HUES64 (cell line): ENCODE measurements around the gene GABRB3.

Source experiments
- H3K27ac ChIP-seq: 2 replicates; pipeline ENCODE4 v1.7.0; 2013; ENCODE audit warnings: low read depth, low read length, inconsistent platforms
- H3K27me3 ChIP-seq: 2 replicates; pipeline ENCODE4 v1.6.1; 2013; ENCODE audit warnings: mild to moderate bottlenecking, low read length; ENCODE audit not compliant: insufficient read depth
- H3K36me3 ChIP-seq: 2 replicates; pipeline ENCODE4 v1.6.1; 2013; ENCODE audit warnings: mild to moderate bottlenecking, low read length; ENCODE audit not compliant: insufficient read depth
- H3K4me1 ChIP-seq: 2 replicates; pipeline ENCODE4 v1.6.1; 2013; ENCODE audit warnings: mild to moderate bottlenecking, low read length, moderate library complexity; ENCODE audit not compliant: insufficient read depth
- H3K4me3 ChIP-seq: 2 replicates; pipeline ENCODE4 v1.5.1; 2013; ENCODE audit warnings: mild to moderate bottlenecking, low read length, moderate library complexity
- H3K9ac ChIP-seq: 2 replicates; pipeline ENCODE4 v1.6.1; 2013; ENCODE audit warnings: mild to moderate bottlenecking, low read depth, low read length
- H3K9me3 ChIP-seq: 2 replicates; pipeline ENCODE4 v1.6.1; 2013; ENCODE audit warnings: low read depth, low read length; ENCODE audit not compliant: insufficient read depth
- WGBS: fragments of 150-250, 120-280 bp; methylation state at CpG from one replicate; pipeline ENCODE4 v1.1.7; 2013; ENCODE audit warnings: missing lambda C conversion rate; 5-methylcytosine and 5-hydroxymethylcytosine counted together

Gene GABRB3

GRCh38 chr15:26551473-26551872 is 221.4 kb downstream of the GABRB3 start:
- H3K4me3 ChIP-seq = no peak overlapping the region
- peaks cover 30% of the 10 kb centered on the region for H3K36me3 ChIP-seq
- H3K4me1 ChIP-seq = no peaks in the 10 kb centered on the region
- 96% methylated on average over 9 of the region's 9 CpGs for WGBS
- H3K9ac ChIP-seq = no peak overlapping the region
- no peaks in the 10 kb centered on the region for H3K9me3 ChIP-seq
- H3K27me3 ChIP-seq = no peaks in the 10 kb centered on the region
- H3K27ac ChIP-seq = no peak overlapping the region

DNA sequence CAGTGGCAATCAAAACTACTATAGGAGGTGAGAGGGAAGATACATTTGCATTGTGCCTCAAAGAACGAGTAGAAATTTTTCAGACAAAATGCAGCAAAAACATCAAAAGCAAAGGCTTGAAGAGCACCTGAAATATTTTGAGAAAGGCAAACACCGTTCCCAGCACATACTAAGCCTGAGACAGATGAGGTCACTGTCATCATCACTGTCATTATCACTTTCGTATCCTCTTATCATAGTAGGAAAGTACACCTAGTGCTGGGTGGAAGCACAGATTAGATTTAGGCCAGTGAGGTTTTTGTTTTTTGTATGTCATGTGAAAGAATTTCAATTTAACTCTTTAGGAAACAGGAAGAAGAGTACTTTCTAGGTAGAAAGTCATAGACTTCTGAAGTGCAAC is 222.0 kb downstream of the GABRB3 start:
- no peaks in the 10 kb centered on the region for H3K9me3 ChIP-seq
- peaks cover 36% of the 10 kb centered on the region for H3K36me3 ChIP-seq
- no peak overlapping the region for H3K4me3 ChIP-seq
- H3K27ac ChIP-seq = no peak overlapping the region
- no peaks in the 10 kb centered on the region for H3K4me1 ChIP-seq
- no peaks in the 10 kb centered on the region for H3K27me3 ChIP-seq
- 93% methylated on average over 2 of the region's 3 CpGs for WGBS
- no peak overlapping the region for H3K9ac ChIP-seq

- Histone ChIP-seq H3K9me3 (no peaks in the 10 kb centered on the region), H3K27ac (no peak overlapping the region), H3K36me3 (no peaks in the 10 kb centered on the region), H3K4me3 (no peak overlapping the region), H3K4me1 (no peaks in the 10 kb centered on the region), H3K9ac (no peak overlapping the region), H3K27me3 (no peaks in the 10 kb centered on the region)
- WGBS = 98% methylated on average over 2 of the region's 2 CpGs
These were observed 235.2 kb downstream of the GABRB3 start for GRCh38 chr15:26537663-26538062.

DNA sequence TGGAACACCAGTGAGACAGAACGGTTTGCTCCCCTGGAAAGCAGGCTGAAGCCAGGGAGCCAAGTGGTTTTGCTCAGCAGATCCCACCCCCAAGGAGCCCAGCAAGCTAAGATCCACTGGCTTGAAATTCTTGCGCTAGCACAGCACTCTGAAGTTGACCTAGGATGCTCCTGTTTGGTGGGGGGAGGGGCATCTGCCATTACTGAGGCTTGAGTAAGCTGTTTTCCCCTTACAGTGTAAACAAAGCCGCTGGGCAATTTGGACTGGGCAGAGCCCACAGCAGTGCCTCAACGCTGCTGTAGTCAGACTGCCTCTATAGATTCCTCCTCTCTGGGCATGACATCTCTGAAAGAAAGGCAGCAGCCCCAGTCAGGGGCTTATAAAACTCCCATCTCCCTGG is 241.4 kb downstream of the GABRB3 start:
- WGBS = 89% methylated on average over 4 of the region's 4 CpGs
- H3K4me3 ChIP-seq = no peak overlapping the region
- no peaks in the 10 kb centered on the region for H3K4me1 ChIP-seq
- H3K27ac ChIP-seq = no peak overlapping the region
- H3K36me3 ChIP-seq = no peaks in the 10 kb centered on the region
- H3K9ac ChIP-seq = no peak overlapping the region
- no peaks in the 10 kb centered on the region for H3K9me3 ChIP-seq
- H3K27me3 ChIP-seq = no peaks in the 10 kb centered on the region

GRCh38 chr15:26525096-26525495 is 247.8 kb downstream of the GABRB3 start:
- H3K27ac ChIP-seq = no peak overlapping the region
- no peak overlapping the region for H3K4me3 ChIP-seq
- no peaks in the 10 kb centered on the region for H3K36me3 ChIP-seq
- no peaks in the 10 kb centered on the region for H3K4me1 ChIP-seq
- H3K9me3 ChIP-seq = peaks cover 9% of the 10 kb centered on the region
- no peaks in the 10 kb centered on the region for H3K27me3 ChIP-seq
- WGBS = 100% methylated on average over 2 of the region's 2 CpGs
- H3K9ac ChIP-seq = no peak overlapping the region

DNA sequence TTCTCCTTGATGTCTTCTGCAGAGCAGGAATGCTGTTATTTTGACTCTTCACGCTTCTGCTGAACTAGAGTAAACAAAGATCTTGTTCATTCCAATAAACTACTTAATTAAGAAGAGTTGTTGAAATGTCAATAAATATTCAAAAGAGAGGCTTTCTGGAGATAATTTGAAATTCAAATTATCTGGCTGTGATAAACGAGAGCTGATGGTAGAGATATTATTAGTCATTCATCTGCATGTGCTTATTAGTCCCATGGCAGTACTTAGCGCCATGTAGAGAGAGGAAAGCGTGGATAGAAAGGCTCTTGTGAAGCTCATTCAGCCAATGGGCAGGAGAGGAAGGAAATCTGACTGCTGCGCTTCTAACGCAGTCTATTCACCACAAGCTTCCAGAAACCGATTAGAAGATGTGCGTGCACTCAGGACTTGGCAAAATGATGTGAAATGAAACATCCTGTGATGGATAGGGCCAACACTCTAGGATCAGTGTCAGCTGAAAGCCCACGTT is 251.1 kb downstream of the GABRB3 start:
- Histone ChIP-seq H3K4me1 (no peaks in the 10 kb centered on the region), H3K4me3 (no peak overlapping the region), H3K9me3 (peaks cover 9% of the 10 kb centered on the region), H3K9ac (no peak overlapping the region), H3K36me3 (no peaks in the 10 kb centered on the region), H3K27ac (no peak overlapping the region), H3K27me3 (no peaks in the 10 kb centered on the region)
- 96% methylated on average over 9 of the region's 9 CpGs for WGBS

DNA sequence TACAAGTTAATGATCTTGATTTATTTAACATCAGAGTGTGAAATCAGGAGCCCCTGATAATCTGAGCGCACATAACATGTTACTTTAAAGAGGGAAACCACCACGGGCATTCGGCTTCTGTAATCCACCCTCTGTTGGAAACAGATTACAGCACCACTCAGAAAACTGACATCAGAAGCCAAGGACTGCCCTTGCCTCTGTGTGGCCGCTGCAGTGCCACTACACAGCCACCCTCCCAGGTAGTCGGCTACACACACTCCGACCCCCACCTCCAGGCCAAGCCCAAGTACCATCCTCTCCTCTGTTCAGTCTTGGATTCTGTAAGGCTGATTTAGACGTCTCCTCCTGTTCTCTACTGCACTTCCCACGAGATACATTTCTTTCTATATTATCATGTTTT is 251.7 kb downstream of the GABRB3 start:
- Histone ChIP-seq H3K9me3 (peaks cover 9% of the 10 kb centered on the region), H3K27ac (no peak overlapping the region)
- 91% methylated on average over 8 of the region's 8 CpGs for WGBS

DNA sequence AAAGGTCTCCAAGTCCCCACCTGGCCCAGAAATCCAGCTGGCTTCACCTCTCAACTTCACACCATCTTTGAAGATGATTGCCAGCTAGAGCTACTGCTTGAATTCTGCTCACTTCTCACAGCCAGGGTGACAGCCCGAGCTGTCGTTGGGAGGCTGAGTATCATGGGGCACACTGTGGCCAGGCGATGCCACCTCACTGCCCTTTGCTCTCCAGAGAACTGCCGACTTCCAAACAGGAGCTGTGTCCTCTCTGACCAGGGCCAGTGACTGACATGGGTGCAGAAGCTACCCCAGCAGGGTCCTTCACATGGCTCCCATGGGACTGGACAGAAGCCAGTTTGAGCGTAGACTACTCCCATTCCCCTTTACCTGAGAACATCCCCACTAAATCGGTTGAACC is 254.0 kb downstream of the GABRB3 start:
- H3K9me3 ChIP-seq = no peaks in the 10 kb centered on the region

More for the DNA sequence above, 251.7 kb downstream of the GABRB3 start:
- Histone ChIP-seq H3K27me3 (no peaks in the 10 kb centered on the region), H3K9ac (no peak overlapping the region), H3K4me1 (no peaks in the 10 kb centered on the region), H3K4me3 (no peak overlapping the region), H3K36me3 (no peaks in the 10 kb centered on the region)

DNA sequence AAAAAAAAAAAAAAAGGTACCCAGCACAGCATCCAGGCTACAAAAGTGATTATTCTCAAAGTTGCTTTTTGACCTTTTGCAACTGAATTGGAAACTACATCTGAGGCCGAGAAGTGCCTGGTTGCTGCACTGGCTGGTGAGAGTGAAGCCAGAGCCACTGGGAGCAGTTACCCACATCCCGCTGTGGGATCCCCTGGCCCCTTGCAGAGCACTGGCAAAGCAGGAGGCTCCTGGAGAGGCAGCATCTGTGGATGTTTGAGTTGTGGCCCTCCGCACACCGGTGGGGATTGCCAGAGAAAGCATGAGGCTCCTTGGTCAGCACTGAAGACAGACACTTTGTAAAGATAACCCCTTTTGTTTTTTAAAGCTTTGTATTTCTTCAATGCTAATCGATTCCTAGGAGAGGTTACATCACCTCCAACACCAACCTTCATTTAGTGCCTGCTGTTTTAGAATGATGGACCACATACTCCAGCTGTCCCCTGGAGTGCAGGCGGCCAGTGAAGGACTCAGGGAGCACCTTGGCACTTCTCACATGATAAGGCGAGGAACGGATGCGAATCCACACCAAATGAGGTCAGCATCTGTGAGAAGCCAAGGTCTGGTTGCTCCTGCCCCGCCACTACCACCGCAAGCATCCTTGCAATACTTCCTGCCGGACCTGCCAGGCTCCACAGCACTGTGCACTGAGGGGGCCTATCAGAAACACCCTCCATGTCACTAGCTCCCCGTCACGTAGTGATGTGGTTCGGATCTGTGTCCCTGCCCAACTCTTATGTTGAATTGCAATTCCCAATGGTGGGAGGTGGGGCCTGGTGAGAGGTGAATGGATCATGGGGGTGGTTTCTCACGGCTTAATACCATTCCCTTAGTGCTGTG is 256.5 kb downstream of the GABRB3 start:
- Histone ChIP-seq H3K9ac (no peak overlapping the region), H3K9me3 (no peaks in the 10 kb centered on the region), H3K27ac (no peak overlapping the region), H3K4me1 (no peaks in the 10 kb centered on the region), H3K36me3 (no peaks in the 10 kb centered on the region), H3K4me3 (no peak overlapping the region), H3K27me3 (no peaks in the 10 kb centered on the region)
- 84% methylated on average over 16 of the region's 16 CpGs for WGBS

More for the DNA sequence above, 254.0 kb downstream of the GABRB3 start:
- H3K9ac ChIP-seq = no peak overlapping the region
- no peaks in the 10 kb centered on the region for H3K4me1 ChIP-seq
- no peaks in the 10 kb centered on the region for H3K27me3 ChIP-seq
- WGBS = 97% methylated on average over 6 of the region's 6 CpGs
- H3K36me3 ChIP-seq = no peaks in the 10 kb centered on the region
- H3K27ac ChIP-seq = no peak overlapping the region
- H3K4me3 ChIP-seq = no peak overlapping the region

DNA sequence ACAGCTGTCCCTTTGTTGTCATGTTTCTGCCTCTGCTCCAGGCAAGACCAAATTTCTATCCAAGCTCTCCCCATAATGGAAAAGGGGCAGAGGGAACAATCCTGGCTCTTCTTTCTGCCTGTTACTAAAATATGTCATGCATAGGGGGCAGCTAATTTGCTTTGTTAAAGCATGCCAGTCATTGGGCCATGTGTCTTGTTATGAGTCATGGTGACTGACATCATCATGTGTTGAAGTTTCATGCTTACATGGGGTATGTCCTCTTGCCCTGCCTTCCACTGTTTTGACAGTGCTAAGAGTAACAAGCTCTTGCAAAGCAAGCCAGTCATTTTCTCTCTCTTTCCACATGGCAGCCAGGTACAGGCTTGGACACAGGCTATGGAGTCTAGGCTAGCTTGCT is 268.9 kb downstream of the GABRB3 start:
- no peaks in the 10 kb centered on the region for H3K36me3 ChIP-seq
- no peaks in the 10 kb centered on the region for H3K27me3 ChIP-seq
- no peak overlapping the region for H3K27ac ChIP-seq
- H3K9ac ChIP-seq = no peak overlapping the region
- no peak overlapping the region for H3K4me3 ChIP-seq
- H3K9me3 ChIP-seq = no peaks in the 10 kb centered on the region
- no peaks in the 10 kb centered on the region for H3K4me1 ChIP-seq
